ENCODE data around the gene ZBTB7C.

GRCh38 chr18:48306838-48307237 lies 102.3 kb downstream of the ZBTB7C start:
- TF ChIP-seq CTCF (optimal IDR thresholded peaks at IDR 0.05 in 1 of 3, IDR thresholded peaks at IDR 0.05 in 1 of 3, conservative IDR thresholded peaks at IDR 0.05 in 1 of 3; ENCODE audit: extremely low read depth in 1 of 3, insufficient read depth in 2 of 3, low read length in 3 of 3): no peak
- TF ChIP-seq EZH2 (IDR thresholded peaks at IDR 0.05; ENCODE audit: low read length): no peak
